Measurements from ENCODE around the gene EBP. TPM values are rescaled to one million over a fixed set of nuclear protein-coding genes. Genes with fewer than 3 reads are reported as not detected.

EBP gene
- total and polyA plus RNA-seq, 2 of the 8 experiments (the other 6 are each of a cell fraction or from before 2014, with no cell fraction given) = 143 to 286 TPM

DNA sequence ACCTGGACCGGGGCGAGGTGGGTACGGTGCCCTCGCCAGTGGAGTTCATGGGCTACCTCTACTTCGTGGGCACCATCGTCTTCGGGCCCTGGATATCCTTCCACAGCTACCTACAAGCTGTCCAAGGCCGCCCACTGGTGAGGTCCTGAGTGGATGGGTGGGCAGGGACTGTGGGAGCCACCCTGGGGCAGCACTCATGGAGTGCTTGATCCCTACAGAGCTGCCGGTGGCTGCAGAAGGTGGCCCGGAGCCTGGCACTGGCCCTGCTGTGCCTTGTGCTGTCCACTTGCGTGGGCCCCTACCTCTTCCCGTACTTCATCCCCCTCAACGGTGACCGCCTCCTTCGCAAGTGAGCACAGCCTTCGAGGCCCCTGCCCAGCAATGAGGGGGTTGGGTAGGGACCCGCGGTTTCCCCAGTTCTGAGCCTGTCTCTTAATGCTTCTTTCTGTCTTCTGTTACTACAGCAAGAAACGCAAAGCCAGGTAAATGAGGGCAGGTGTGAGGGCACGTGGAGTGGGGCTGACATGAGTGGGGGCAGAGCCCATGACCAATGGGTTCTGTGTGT lies 9.2 kb upstream of the EBP start:
- ChIA-PET CTCF (ENCODE audit: partially characterized antibody) (no interaction called here), POLR2A (ENCODE audit: partially characterized antibody) (no interaction called here)
- H2BK12ac ChIP-seq (ENCODE audit: low read depth, low read length) = no peak overlapping the region
- no peak for FAIRE-seq
- no peak overlapping the region for H4K91ac ChIP-seq (replicated peaks; ENCODE audit: insufficient read length, low read length)
- H2AFZ ChIP-seq (ENCODE audit: low read length) = no peak overlapping the region
- 90% methylated on average over 15 of the region's 20 CpGs; no CpG with 5 or more reads in 1 of the 2 experiments for WGBS, 2 experiments (ENCODE audit: extremely low coverage in 1 of 2, insufficient coverage in 1 of 2, insufficient read length in 1 of 2, insufficient replicate concordance in 2 of 2, low coverage in 1 of 2, low lambda C conversion rate in 2 of 2, missing lambda C conversion rate in 1 of 2)
- H3K18ac ChIP-seq (ENCODE audit: extremely low read depth, low read length) = no peak overlapping the region
- no peak for TF ChIP-seq RFX5 (IDR thresholded peaks at IDR 0.05; ENCODE audit: borderline replicate concordance, low read depth, low read length)
- TF ChIP-seq SRF (IDR thresholded peaks at IDR 0.05; ENCODE audit: low read depth, low read length) = no peak
- no peak for TF ChIP-seq SIRT6 (IDR thresholded peaks at IDR 0.05; ENCODE audit: low read length)
- TF ChIP-seq BRCA1 (IDR thresholded peaks at IDR 0.05; ENCODE audit: low read depth, low read length) = no peak
- H3K9ac ChIP-seq (replicated peaks in 1 of 4; ENCODE audit: extremely low read depth in 1 of 4, low read depth in 3 of 4, low read length in 3 of 4) = no peak overlapping the region
- H3K4me2 ChIP-seq (ENCODE audit: insufficient read depth in 1 of 2, low read depth in 2 of 2, low read length in 2 of 2) = no peak overlapping the region
- no peak for DNase-seq (ENCODE audit: low read depth in 1 of 2, low spot score in 2 of 2)
- H3K27ac ChIP-seq (ENCODE audit: low read depth, low read length) = no peak overlapping the region
- no peak overlapping the region for H3K56ac ChIP-seq (replicated peaks; ENCODE audit: insufficient read length, low read depth, low read length)
- no peak overlapping the region for H3K4me3 ChIP-seq (ENCODE audit: extremely low read depth in 1 of 4, insufficient read depth in 2 of 4, low read depth in 3 of 4, low read length in 4 of 4)
- H2BK120ac ChIP-seq (replicated peaks; ENCODE audit: low read depth, low read length) = no peak overlapping the region
- no peak overlapping the region for H2BK5ac ChIP-seq (ENCODE audit: low read depth, low read length)
- no peak overlapping the region for H3K4ac ChIP-seq (replicated peaks; ENCODE audit: insufficient read length, low read depth, low read length)
- no peaks in the 10 kb centered on the region; the same call in 1 of the 2 replicates for H3K23me2 ChIP-seq (ENCODE audit: low read depth, low read length)
- H3K14ac ChIP-seq (ENCODE audit: insufficient read length) = no peak overlapping the region
- H4K20me1 ChIP-seq (replicated peaks in 1 of 2; ENCODE audit: control insufficient read depth in 1 of 2, insufficient read depth in 2 of 2, low read length in 2 of 2) = no peaks in the 10 kb centered on the region
- H4K8ac ChIP-seq (ENCODE audit: extremely low read depth, insufficient read depth, low read length) = no peak overlapping the region; the same call in 1 of the 2 replicates
- H3K4me1 ChIP-seq (replicated peaks in 1 of 4; ENCODE audit: control insufficient read depth in 3 of 4, insufficient read depth in 4 of 4, low read length in 3 of 4) = peaks cover 0 to 5% (median 2%) of the 10 kb centered on the region in 4 experiments; a peak in 4 of 7 replicates
- no peak overlapping the region for H2BK20ac ChIP-seq (ENCODE audit: low read length)
- no peak overlapping the region for H4K5ac ChIP-seq (ENCODE audit: insufficient read length, low read depth, low read length)
- H3K27me3 ChIP-seq (replicated peaks in 1 of 4; ENCODE audit: control insufficient read depth in 3 of 4, extremely low read depth in 1 of 4, insufficient read depth in 3 of 4, low read length in 3 of 4) = no peaks in the 10 kb centered on the region; a peak in 2 of 7 replicates
- no peaks in the 10 kb centered on the region for H3K79me1 ChIP-seq (ENCODE audit: low read depth, low read length)
- H3K23ac ChIP-seq (ENCODE audit: insufficient read length) = no peak overlapping the region
- peaks cover 0 to 2% (median 0%) of the 10 kb centered on the region in 4 experiments; a peak in 3 of 8 replicates for H3K36me3 ChIP-seq (ENCODE audit: control insufficient read depth in 2 of 4, insufficient read depth in 4 of 4, low read length in 3 of 4)
- H3K9me3 ChIP-seq (ENCODE audit: insufficient read depth in 2 of 2, low read depth in 1 of 2, low read length in 1 of 2) = no peaks in the 10 kb centered on the region
- H2BK15ac ChIP-seq (ENCODE audit: low read length) = no peak overlapping the region
- H2AK5ac ChIP-seq (ENCODE audit: low read depth, low read length) = no peak overlapping the region
- no peaks in the 10 kb centered on the region for H3K79me2 ChIP-seq (ENCODE audit: control insufficient read depth in 1 of 2, insufficient read depth in 2 of 2, low read length in 2 of 2)
